ENCODE data around the gene UNC79.

DNA sequence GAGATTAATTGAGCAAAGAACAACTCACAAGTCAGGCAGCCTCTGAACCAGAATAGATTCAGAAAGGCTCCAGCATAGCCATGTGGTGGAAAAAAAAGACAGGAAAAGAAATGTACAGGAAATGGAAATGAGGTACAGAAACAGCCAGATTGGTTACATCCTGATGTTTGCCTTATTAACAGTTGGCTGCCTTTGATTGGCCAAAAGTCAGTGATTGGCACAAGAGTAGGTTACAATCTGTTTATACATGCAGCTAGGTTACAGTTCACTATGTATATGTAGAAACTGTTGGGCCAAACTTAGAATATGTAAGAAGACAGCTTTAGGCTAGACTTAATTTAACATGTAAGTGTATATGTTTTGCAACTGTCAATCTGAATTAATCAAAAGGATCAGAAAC, 118.9 kb downstream of the UNC79 start:
- TF ChIP-seq, protein P1, sequence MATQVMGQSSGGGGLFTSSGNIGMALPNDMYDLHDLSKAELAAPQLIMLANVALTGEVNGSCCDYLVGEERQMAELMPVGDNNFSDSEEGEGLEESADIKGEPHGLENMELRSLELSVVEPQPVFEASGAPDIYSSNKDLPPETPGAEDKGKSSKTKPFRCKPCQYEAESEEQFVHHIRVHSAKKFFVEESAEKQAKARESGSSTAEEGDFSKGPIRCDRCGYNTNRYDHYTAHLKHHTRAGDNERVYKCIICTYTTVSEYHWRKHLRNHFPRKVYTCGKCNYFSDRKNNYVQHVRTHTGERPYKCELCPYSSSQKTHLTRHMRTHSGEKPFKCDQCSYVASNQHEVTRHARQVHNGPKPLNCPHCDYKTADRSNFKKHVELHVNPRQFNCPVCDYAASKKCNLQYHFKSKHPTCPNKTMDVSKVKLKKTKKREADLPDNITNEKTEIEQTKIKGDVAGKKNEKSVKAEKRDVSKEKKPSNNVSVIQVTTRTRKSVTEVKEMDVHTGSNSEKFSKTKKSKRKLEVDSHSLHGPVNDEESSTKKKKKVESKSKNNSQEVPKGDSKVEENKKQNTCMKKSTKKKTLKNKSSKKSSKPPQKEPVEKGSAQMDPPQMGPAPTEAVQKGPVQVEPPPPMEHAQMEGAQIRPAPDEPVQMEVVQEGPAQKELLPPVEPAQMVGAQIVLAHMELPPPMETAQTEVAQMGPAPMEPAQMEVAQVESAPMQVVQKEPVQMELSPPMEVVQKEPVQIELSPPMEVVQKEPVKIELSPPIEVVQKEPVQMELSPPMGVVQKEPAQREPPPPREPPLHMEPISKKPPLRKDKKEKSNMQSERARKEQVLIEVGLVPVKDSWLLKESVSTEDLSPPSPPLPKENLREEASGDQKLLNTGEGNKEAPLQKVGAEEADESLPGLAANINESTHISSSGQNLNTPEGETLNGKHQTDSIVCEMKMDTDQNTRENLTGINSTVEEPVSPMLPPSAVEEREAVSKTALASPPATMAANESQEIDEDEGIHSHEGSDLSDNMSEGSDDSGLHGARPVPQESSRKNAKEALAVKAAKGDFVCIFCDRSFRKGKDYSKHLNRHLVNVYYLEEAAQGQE (tag by site-specific recombination; IDR thresholded peaks at IDR 0.05), result no peak
- TF ChIP-seq, protein P2, sequence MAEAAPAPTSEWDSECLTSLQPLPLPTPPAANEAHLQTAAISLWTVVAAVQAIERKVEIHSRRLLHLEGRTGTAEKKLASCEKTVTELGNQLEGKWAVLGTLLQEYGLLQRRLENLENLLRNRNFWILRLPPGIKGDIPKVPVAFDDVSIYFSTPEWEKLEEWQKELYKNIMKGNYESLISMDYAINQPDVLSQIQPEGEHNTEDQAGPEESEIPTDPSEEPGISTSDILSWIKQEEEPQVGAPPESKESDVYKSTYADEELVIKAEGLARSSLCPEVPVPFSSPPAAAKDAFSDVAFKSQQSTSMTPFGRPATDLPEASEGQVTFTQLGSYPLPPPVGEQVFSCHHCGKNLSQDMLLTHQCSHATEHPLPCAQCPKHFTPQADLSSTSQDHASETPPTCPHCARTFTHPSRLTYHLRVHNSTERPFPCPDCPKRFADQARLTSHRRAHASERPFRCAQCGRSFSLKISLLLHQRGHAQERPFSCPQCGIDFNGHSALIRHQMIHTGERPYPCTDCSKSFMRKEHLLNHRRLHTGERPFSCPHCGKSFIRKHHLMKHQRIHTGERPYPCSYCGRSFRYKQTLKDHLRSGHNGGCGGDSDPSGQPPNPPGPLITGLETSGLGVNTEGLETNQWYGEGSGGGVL (tag by site-specific recombination; IDR thresholded peaks at IDR 0.05), result no peak
- TF ChIP-seq, protein P3, sequence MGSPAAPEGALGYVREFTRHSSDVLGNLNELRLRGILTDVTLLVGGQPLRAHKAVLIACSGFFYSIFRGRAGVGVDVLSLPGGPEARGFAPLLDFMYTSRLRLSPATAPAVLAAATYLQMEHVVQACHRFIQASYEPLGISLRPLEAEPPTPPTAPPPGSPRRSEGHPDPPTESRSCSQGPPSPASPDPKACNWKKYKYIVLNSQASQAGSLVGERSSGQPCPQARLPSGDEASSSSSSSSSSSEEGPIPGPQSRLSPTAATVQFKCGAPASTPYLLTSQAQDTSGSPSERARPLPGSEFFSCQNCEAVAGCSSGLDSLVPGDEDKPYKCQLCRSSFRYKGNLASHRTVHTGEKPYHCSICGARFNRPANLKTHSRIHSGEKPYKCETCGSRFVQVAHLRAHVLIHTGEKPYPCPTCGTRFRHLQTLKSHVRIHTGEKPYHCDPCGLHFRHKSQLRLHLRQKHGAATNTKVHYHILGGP (tag by site-specific recombination; IDR thresholded peaks at IDR 0.05), result no peak

All from HEK293 (cell line).